GM19463 (cell line): ENCODE results near the gene CAPZA1.

Experiments used
- ATAC-seq: cut with Tn5 transposase; IDR thresholded peaks from one replicate; pipeline ENCODE4 v1.9.1; 2021; ENCODE audit warnings: mild to moderate bottlenecking, moderate library complexity; ENCODE audit not compliant: unreplicated experiment

Gene CAPZA1

GRCh38 chr1:112714313-112715263, 95.0 kb downstream of the CAPZA1 start:
- ATAC-seq = no peak

GRCh38 chr1:112715264-112716053, 95.8 kb downstream of the CAPZA1 start, which contains the start of gene PPM1J:
Gene PPM1J (minus strand): TSS chr1:112715332. CDS start chr1:112715301, 31 bp downstream.
- peak; percentile 70 for ATAC-seq

DNA sequence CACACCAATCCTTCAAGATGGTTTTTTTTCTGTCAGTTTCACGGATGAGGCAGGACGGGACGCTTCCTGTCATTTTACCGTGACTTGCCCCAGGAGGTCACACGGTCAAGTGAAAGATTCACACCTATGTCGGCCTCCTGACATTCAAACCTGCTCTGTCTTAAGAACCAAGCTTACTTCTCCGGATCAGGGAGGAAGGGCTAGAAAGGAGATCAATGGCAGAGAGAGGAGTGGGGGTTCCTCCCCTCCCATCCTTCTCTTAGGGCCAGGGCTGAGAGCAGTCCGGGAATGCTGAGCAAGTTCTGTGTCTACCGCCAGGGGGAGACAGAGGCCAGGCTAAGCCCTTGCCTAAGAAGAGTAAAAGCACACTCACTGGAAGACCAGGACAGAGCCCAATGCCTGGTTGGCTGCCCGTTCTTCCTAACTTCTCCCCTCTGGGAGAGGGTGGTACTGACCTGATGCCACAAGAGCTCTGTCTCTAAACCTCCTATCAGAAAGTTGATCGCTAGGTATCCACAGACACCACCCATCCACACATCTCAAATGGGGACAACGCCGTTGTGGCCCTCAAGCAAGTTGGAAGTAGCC, 96.6 kb downstream of the CAPZA1 start:
- peak; percentile 29 for ATAC-seq

- ATAC-seq = no peak
Measured at GRCh38 chr1:112717263-112717873, 97.7 kb downstream of the CAPZA1 start.

- ATAC-seq = peak; percentile 20
Measured at GRCh38 chr1:112718691-112719418, 99.2 kb downstream of the CAPZA1 start.

- ATAC-seq = no peak
Measured at GRCh38 chr1:112719706-112720105, 100.1 kb downstream of the CAPZA1 start.

DNA sequence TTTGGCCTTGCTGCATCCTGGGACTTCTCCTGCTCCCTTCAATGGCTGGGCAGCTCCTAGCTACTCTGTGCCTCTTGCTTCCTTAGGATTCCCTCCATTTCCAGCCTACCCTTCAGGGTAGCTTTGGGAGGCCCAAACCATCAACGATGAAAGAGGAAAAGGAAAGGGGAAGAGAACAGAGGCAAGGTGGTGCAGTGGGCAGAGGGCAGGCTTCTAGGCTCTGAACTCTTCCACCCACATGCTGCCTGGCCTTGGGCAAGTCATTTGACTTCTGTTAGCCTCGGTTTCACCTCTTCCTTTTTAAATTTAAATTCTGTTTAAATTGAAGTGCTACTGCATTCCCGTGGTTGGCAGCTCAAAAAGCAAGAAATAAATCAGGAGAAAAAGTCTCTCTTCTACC, 101.2 kb downstream of the CAPZA1 start:
- ATAC-seq = no peak
